OCI-LY3 (cell line): ENCODE results near the gene ZNF143.

Source experiments
- CTCF ChIP-seq: fragments of 200-600, 300-600 bp; sonication (generic); IDR thresholded peaks from 2 replicates; pipeline ENCODE4 v1.5.1; 2014; ENCODE audit warnings: antibody characterized with exemption, low read length, low read depth
- EZH2phosphoT487 ChIP-seq: fragments of 200-600 bp; shearing (Covaris generic); IDR thresholded peaks from 2 replicates; pipeline ENCODE4 v1.6.1; 2018; ENCODE audit warnings: antibody characterized with exemption, mixed run types, low read depth

- TF ChIP-seq CTCF (no peak), EZH2phosphoT487 (no peak)
These were observed 399 bp downstream of the ZNF143 start for GRCh38 chr11:9461063-9461759.
